AG09309 (cell line): ENCODE results near the gene SFT2D3.

Experiments
- DNase-seq: peaks from one replicate; pipeline ENCODE4 v3.0.0-alpha.2; 2010; ENCODE audit warnings: low read depth
- H3K4me3 ChIP-seq: 2 replicates; pipeline ENCODE4 v1.5.1; 2011; ENCODE audit warnings: mild to moderate bottlenecking, low read depth, low read length, moderate library complexity; ENCODE audit not compliant: control insufficient read depth
- TF ChIP-seq, protein P1 (sequence below): IDR thresholded peaks from 2 replicates; pipeline ENCODE4 v1.5.1; 2011; ENCODE audit warnings: mild to moderate bottlenecking, low read depth, low read length, inconsistent platforms; ENCODE audit not compliant: insufficient read depth, control insufficient read depth; ENCODE audit errors: missing control alignments

SFT2D3 gene

GRCh38 chr2:127702395-127703009 is 1.2 kb downstream of the SFT2D3 start:
- no peak for DNase-seq
- peak overlapping the region; percentile 33 for H3K4me3 ChIP-seq
- TF ChIP-seq, protein P1, sequence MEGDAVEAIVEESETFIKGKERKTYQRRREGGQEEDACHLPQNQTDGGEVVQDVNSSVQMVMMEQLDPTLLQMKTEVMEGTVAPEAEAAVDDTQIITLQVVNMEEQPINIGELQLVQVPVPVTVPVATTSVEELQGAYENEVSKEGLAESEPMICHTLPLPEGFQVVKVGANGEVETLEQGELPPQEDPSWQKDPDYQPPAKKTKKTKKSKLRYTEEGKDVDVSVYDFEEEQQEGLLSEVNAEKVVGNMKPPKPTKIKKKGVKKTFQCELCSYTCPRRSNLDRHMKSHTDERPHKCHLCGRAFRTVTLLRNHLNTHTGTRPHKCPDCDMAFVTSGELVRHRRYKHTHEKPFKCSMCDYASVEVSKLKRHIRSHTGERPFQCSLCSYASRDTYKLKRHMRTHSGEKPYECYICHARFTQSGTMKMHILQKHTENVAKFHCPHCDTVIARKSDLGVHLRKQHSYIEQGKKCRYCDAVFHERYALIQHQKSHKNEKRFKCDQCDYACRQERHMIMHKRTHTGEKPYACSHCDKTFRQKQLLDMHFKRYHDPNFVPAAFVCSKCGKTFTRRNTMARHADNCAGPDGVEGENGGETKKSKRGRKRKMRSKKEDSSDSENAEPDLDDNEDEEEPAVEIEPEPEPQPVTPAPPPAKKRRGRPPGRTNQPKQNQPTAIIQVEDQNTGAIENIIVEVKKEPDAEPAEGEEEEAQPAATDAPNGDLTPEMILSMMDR: no peak

- TF ChIP-seq, protein P1: no peak
- no peak overlapping the region for H3K4me3 ChIP-seq
- no peak for DNase-seq
Observed at GRCh38 chr2:127703282-127703681, 2.0 kb downstream of the SFT2D3 start.

DNA sequence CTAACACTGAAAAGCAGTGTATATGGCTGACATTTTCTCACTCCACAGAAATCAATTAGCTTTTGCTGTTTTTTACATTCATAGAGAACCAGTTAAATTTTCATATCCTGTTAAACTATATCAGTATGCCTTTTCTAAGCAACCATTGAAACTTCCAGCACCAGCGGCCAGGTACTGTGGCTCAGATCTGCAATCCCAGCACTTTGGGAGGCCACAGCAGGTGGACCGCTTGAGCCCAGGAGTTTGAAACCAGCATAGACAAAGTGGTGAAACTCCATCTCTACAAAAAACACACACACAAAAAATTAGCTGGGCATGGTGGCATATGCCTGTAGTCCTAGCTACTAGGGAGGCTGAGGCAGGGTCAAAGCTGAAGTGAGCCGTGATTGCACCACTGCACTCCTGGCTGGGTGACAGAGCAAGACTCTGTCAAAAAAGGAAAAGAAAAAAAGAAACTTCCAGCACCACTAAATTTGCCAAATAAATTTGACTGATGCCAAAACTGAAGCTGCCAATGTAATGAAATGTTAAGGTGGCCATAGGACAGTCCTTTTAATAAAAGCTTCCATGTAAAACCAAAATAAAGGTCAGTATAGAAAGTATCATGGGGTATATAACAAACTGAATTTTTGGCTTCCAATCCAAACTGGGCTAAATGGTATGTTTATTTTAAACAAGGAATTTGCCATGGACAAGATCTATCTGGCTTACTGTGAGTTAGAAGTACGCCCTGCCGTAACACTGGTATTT is 3.5 kb downstream of the SFT2D3 start:
- no peak for DNase-seq
- TF ChIP-seq, protein P1: no peak
- H3K4me3 ChIP-seq: no peak overlapping the region

DNA sequence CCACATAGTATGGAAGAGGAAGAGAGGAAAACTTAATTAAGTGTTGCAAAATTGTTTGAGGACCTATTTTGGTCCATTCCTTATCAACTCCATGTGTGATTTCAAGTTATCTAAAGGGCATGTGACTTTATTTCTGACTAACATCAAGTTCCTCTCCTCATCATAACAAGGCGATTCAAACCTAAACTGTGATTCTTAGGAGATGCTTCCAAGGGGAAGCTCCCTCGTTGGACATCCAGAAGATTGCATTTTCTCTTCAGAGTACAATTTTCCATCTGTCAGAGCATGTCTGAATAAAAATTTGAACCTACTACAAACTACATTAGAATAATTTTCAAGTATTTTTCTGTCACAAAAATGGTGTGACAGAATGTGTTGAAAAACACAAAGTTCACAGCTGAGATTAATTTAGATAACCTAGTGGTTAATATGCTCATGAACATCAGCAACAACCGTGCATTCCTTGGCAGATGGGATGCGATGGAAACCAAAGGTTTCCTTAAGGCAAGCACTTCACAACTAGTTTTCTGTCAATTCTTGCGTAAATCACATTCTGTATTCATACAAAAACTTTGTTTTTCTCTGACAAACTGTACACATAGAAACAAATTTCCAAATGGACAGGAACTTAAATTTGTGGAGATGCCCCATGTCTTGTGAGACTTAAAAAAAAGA is 4.2 kb downstream of the SFT2D3 start:
- H3K4me3 ChIP-seq: no peak overlapping the region
- no peak for DNase-seq
- TF ChIP-seq, protein P1: no peak

DNA sequence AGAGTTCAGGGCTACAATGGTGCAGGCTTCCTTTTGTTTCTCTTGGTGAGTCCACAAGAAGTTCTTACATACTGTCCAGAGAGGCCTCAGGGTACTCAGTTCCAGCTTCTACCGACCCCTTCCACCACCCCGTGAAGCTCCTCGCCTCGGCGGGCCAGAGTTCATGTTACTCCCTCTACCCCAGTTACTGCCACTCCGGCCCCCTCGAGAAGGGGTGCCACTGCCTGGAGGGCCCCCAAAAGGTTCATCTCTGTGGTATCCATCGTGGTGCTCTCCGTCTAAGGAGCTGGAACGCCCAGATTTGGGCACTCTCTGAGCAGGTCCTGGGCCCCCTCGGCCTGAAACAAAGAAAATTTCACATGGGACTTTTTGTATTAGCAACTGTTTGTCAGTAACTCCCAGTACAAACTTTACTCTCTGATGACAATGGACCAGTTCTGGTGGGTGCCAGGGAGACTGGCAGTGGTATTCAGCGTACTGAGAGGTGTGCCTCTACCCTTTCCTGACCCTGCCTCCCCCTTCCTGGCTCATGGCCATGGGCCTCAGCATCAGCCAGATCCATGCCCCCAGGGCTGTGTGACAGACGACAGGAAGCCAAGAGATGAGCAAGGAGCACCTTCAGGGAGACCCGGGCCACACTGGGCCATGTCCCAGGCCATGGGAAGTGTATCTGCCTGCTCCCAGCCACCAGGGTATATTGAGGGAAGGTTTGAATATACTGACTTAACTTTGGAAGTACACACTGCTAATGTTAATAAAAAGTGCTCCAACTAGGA is 5.1 kb downstream of the SFT2D3 start:
- TF ChIP-seq, protein P1: no peak
- DNase-seq: no peak
- H3K4me3 ChIP-seq: no peak overlapping the region
